Inflammatory macrophage treated with lipopolysaccharide for 1 hour (primary cell): Measurements from ENCODE around the gene TMSB4X.
"Not testable (repeated sequence)": the region's sequence is repeated elsewhere in the genome, so short reads cannot be mapped to it uniquely, and the experiment has no call there.

Experiments
- DNase-seq, 2 donors: peaks; one replicate each; pipeline ENCODE4 v3.0.0-alpha.2; 2020 to 2022

The TMSB4X gene

GRCh38 chrX:12974796-12975669 is at the start of gene TMSB4X:
Gene TMSB4X, plus strand, starts transcription at chrX:12975110.
- peak; percentile 78 to 83 for DNase-seq

GRCh38 chrX:12929701-12930100 is 45.2 kb upstream of the TMSB4X start:
- DNase-seq = peak; percentile 53 to 58

GRCh38 chrX:12930150-12930549 is 44.8 kb upstream of the TMSB4X start:
- no peak for DNase-seq

GRCh38 chrX:12932244-12932643 is 42.7 kb upstream of the TMSB4X start:
- DNase-seq = no peak

GRCh38 chrX:12934850-12935249 is 40.1 kb upstream of the TMSB4X start:
- DNase-seq = no peak

GRCh38 chrX:12936947-12937346 is 38.0 kb upstream of the TMSB4X start:
- no peak for DNase-seq

- DNase-seq = not testable (repeated sequence)
These were observed 34.4 kb upstream of the TMSB4X start for GRCh38 chrX:12940471-12940870.

GRCh38 chrX:12943592-12943991 is 31.3 kb upstream of the TMSB4X start:
- not testable (repeated sequence) for DNase-seq

- not testable (repeated sequence) for DNase-seq
These were observed 30.5 kb upstream of the TMSB4X start for GRCh38 chrX:12944452-12944851.

- DNase-seq = no peak
These were observed 29.4 kb upstream of the TMSB4X start for GRCh38 chrX:12945494-12945893.

- no peak for DNase-seq
These were observed 28.5 kb upstream of the TMSB4X start for GRCh38 chrX:12946406-12946805.

GRCh38 chrX:12946838-12947544 is 27.9 kb upstream of the TMSB4X start:
- peak; percentile 65 to 96 for DNase-seq

- no peak for DNase-seq
These were observed 27.2 kb upstream of the TMSB4X start for GRCh38 chrX:12947545-12948235.

GRCh38 chrX:12948495-12948894 is 26.4 kb upstream of the TMSB4X start:
- DNase-seq = no peak

GRCh38 chrX:12949205-12949926 is 25.5 kb upstream of the TMSB4X start:
- no peak for DNase-seq

GRCh38 chrX:12949927-12950656 is 24.8 kb upstream of the TMSB4X start:
- DNase-seq = peak; percentile 90 to 91

- peak; percentile 79 to 82 for DNase-seq
These were observed 23.9 kb upstream of the TMSB4X start for GRCh38 chrX:12950851-12951594.

- no peak for DNase-seq
These were observed 23.3 kb upstream of the TMSB4X start for GRCh38 chrX:12951595-12951975.

GRCh38 chrX:12953420-12953819 is 21.5 kb upstream of the TMSB4X start:
- no peak for DNase-seq

- DNase-seq = no peak
These were observed 20.5 kb upstream of the TMSB4X start for GRCh38 chrX:12954376-12954775.

- DNase-seq = no peak
These were observed 19.9 kb upstream of the TMSB4X start for GRCh38 chrX:12954981-12955380.
